Osteoblast (primary cell): ENCODE results near the gene SGF29. TPM values are rescaled to one million over a fixed set of nuclear protein-coding genes. Genes with fewer than 3 reads are reported as not detected.
"Not testable (repeated sequence)": the region's sequence is repeated elsewhere in the genome, so short reads cannot be mapped to it uniquely, and the experiment has no call there.

ENCODE experiments used
- DNase-seq: peaks from one replicate; pipeline ENCODE4 v3.0.0; 2011; ENCODE audit warnings: low spot score, mixed read lengths; ENCODE audit not compliant: insufficient read length; ENCODE audit errors: missing footprints
- H2AFZ ChIP-seq: 2 replicates; pipeline ENCODE4 v1.6.0; 2011; ENCODE audit warnings: mild to moderate bottlenecking, low read length
- H3K27ac ChIP-seq: 2 replicates; pipeline ENCODE4 v1.5.1; 2011; ENCODE audit warnings: mild to moderate bottlenecking, low read depth, low read length, moderate library complexity
- H3K27me3 ChIP-seq: 2 replicates; pipeline ENCODE4 v1.6.0; 2012; ENCODE audit warnings: mild to moderate bottlenecking, control low read depth, inconsistent platforms, low read length, moderate library complexity; ENCODE audit not compliant: insufficient read depth
- H3K36me3 ChIP-seq: 2 replicates; pipeline ENCODE4 v1.5.1; 2011; ENCODE audit warnings: mild to moderate bottlenecking, low read length, control low read depth, moderate library complexity; ENCODE audit not compliant: insufficient read depth
- H3K4me1 ChIP-seq: 2 replicates; pipeline ENCODE4 v1.5.1; 2011; ENCODE audit warnings: mild to moderate bottlenecking, low read length, control low read depth, moderate library complexity; ENCODE audit not compliant: insufficient read depth
- H3K4me2 ChIP-seq: 2 replicates; pipeline ENCODE4 v1.6.0; 2011; ENCODE audit warnings: mild to moderate bottlenecking, low read length; ENCODE audit not compliant: insufficient read depth
- H3K4me3 ChIP-seq: fragments of 200-600 bp; sonication (generic); 3 replicates; pipeline ENCODE4 v1.5.1; 2012; ENCODE audit warnings: mild to moderate bottlenecking, low read length, inconsistent platforms; ENCODE audit not compliant: insufficient read depth
- H3K79me2 ChIP-seq: 2 replicates; pipeline ENCODE4 v1.6.0; 2012; ENCODE audit warnings: mild to moderate bottlenecking, low read length, control low read depth, inconsistent platforms; ENCODE audit not compliant: insufficient read depth
- H3K9me3 ChIP-seq: 2 replicates; pipeline ENCODE4 v1.5.1; 2011; ENCODE audit warnings: low read depth, low read length, control low read depth
- H4K20me1 ChIP-seq: 2 replicates; pipeline ENCODE4 v1.6.0; 2012; ENCODE audit warnings: mild to moderate bottlenecking, low read length, control low read depth; ENCODE audit not compliant: insufficient read depth
- CTCF ChIP-seq: IDR thresholded peaks from 2 replicates; pipeline ENCODE4 v1.5.1; 2011; ENCODE audit warnings: mild to moderate bottlenecking, low read depth, low read length, moderate library complexity; ENCODE audit errors: extremely low read depth
- total RNA-seq: library from RNA; depleted of rRNA; stranded (reverse); fragments of >200 nt; gene quantifications from 2 replicates; pipeline ENCODE4 v1.2.3, GENCODE V29; 2012

Gene SGF29
- total RNA-seq, 1 donor, result 13.4 TPM

GRCh38 chr16:28521436-28521835, 32.3 kb upstream of the SGF29 start:
- no peak overlapping the region for H3K4me2 ChIP-seq
- no peak for TF ChIP-seq CTCF
- no peaks in the 10 kb centered on the region for H3K27me3 ChIP-seq
- no peak overlapping the region for H3K4me3 ChIP-seq
- no peak overlapping the region for H2AFZ ChIP-seq
- no peaks in the 10 kb centered on the region for H3K9me3 ChIP-seq
- H3K79me2 ChIP-seq, result no peaks in the 10 kb centered on the region
- no peaks in the 10 kb centered on the region for H4K20me1 ChIP-seq
- no peak overlapping the region for H3K27ac ChIP-seq
- no peaks in the 10 kb centered on the region for H3K4me1 ChIP-seq
- DNase-seq, result no peak
- no peaks in the 10 kb centered on the region for H3K36me3 ChIP-seq

GRCh38 chr16:28522792-28523191, 30.9 kb upstream of the SGF29 start:
- Histone ChIP-seq H2AFZ (no peak overlapping the region), H3K4me3 (no peak overlapping the region), H3K27ac (no peak overlapping the region), H3K79me2 (no peaks in the 10 kb centered on the region), H4K20me1 (no peaks in the 10 kb centered on the region), H3K36me3 (no peaks in the 10 kb centered on the region), H3K9me3 (no peaks in the 10 kb centered on the region), H3K4me1 (no peaks in the 10 kb centered on the region), H3K4me2 (no peak overlapping the region), H3K27me3 (no peaks in the 10 kb centered on the region)
- no peak for TF ChIP-seq CTCF
- no peak for DNase-seq

- H3K27ac ChIP-seq, result no peak overlapping the region
- no peak overlapping the region for H3K4me2 ChIP-seq
- no peaks in the 10 kb centered on the region for H3K9me3 ChIP-seq
- no peaks in the 10 kb centered on the region for H3K27me3 ChIP-seq
- H2AFZ ChIP-seq, result no peak overlapping the region
- no peaks in the 10 kb centered on the region for H4K20me1 ChIP-seq
- H3K4me1 ChIP-seq, result no peaks in the 10 kb centered on the region
- DNase-seq, result no peak
- no peaks in the 10 kb centered on the region for H3K79me2 ChIP-seq
- no peak overlapping the region for H3K4me3 ChIP-seq
- H3K36me3 ChIP-seq, result no peaks in the 10 kb centered on the region
- TF ChIP-seq CTCF, result no peak
These were observed 29.0 kb upstream of the SGF29 start for GRCh38 chr16:28524681-28525171.

- no peak overlapping the region for H3K4me2 ChIP-seq
- H3K9me3 ChIP-seq, result no peaks in the 10 kb centered on the region
These were observed 27.3 kb upstream of the SGF29 start for GRCh38 chr16:28526201-28527099.

GRCh38 chr16:28527100-28527785, 26.5 kb upstream of the SGF29 start:
- H2AFZ ChIP-seq, H3K4me2 ChIP-seq, H3K9me3 ChIP-seq, H3K36me3 ChIP-seq, H3K27me3 ChIP-seq, H3K79me2 ChIP-seq, H4K20me1 ChIP-seq, H3K27ac ChIP-seq, H3K4me1 ChIP-seq, H3K4me3 ChIP-seq, DNase-seq: not testable (repeated sequence)

More at GRCh38 chr16:28526201-28527099, 27.3 kb upstream of the SGF29 start:
- H3K79me2 ChIP-seq, result no peaks in the 10 kb centered on the region
- H3K36me3 ChIP-seq, result no peaks in the 10 kb centered on the region
- DNase-seq, result no peak
- no peak for TF ChIP-seq CTCF
- no peaks in the 10 kb centered on the region for H4K20me1 ChIP-seq
- no peaks in the 10 kb centered on the region for H3K4me1 ChIP-seq
- no peak overlapping the region for H2AFZ ChIP-seq
- H3K4me3 ChIP-seq, result no peak overlapping the region
- H3K27ac ChIP-seq, result no peak overlapping the region
- no peaks in the 10 kb centered on the region for H3K27me3 ChIP-seq
